ENCODE results near the gene DTX3. TPM values are rescaled to one million over a fixed set of nuclear protein-coding genes. Genes with fewer than 3 reads are reported as not detected.

The DTX3 gene
- total and polyA plus RNA-seq, 5 donors from 2014 or later: 3.4 to 31.2 (median 6.0) TPM

DNA sequence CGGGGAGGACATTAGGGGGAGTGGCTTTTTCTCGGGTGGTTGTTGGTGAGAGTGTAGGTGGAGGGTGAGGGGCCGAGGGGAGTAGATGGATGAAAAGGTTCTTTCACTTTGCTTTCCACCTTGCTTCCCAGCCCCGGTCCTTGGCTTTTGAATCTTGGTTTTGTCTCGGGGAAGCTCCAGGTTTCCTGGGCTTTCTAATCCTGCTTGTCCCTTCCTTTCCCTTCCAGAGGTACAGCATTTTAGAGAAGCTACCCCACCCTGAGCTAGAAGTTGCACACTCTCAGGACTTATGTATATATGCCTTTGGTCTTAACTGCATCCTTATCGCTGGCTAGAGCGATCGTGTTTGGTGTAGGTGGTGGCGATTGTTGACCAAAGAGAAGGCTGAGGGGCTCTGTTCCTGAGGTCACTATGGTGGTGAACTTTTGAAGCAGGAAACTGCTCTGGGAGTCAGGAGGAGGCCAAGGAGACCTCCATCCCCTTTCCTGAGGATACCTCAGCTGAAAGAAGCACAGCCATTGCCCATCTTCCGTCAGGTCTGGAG is 12.8 kb upstream of the DTX3 start:
- Histone ChIP-seq H3K36me3 (ENCODE audit: control insufficient read depth, insufficient read depth, low read length) (peaks cover 31% of the 10 kb centered on the region), H3K9me3 (ENCODE audit: control insufficient read depth in 2 of 2, low read length in 2 of 2) (no peaks in the 10 kb centered on the region), H3K27ac (ENCODE audit: insufficient read depth, low read length, poor library complexity, severe bottlenecking) (peak overlapping the region; percentile 74), H3K27me3 (ENCODE audit: control insufficient read depth, insufficient read depth, low read length) (peaks cover 7% of the 10 kb centered on the region), H3K4me3 (ENCODE audit: low read depth, low read length) (peak overlapping the region; percentile 75), H3K4me1 (ENCODE audit: control insufficient read depth, insufficient read depth, low read length, poor library complexity, severe bottlenecking) (peaks cover 35% of the 10 kb centered on the region)
- peak overlapping the region; percentile 90 to 97 (median 94) for H3K4me3 Mint-ChIP-seq
- no peaks in the 10 kb centered on the region for H3K27me3 Mint-ChIP-seq
- ATAC-seq (ENCODE audit: low read depth in 2 of 2) (no peak), DNase-seq (no peak)
- peaks cover 11% of the 10 kb centered on the region for H3K36me3 Mint-ChIP-seq
- H3K4me1 Mint-ChIP-seq: peaks cover 13 to 35% (median 27%) of the 10 kb centered on the region in 4 donors
- H3K27ac Mint-ChIP-seq: peak overlapping the region; percentile 92 to 96 (median 94)
- H3K9me3 Mint-ChIP-seq: peaks cover 0 to 1% (median 0%) of the 10 kb centered on the region in 7 donors

DNA sequence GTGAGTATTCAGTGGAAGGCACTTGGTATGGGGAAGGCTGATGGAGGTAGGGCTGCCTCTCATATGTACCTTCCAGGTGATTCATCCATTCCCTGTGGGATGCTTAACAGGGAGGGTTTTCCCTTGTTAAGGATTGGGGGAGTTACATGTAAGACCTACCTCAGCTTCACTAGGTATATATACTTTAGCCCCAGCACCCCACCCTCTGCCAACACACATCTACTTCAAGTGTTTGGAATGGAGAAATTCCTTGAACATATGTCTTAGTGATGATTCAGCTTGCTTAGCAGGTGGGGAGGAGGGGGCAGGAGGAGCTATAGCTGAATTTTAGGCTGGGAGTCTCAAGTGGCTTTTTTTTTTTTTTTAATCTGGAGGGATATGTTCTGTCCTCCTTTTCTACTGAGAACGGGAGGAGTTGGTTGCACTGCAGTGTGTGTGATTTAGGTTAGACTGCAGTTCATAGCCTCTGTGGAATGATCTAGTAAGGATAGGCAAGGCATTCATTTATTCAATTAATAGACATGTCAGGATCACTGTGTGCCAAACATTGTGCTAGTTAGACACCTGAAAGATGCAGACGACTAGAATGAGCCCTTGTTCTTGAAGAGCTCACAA is 12.0 kb upstream of the DTX3 start:
- no peak for ATAC-seq (ENCODE audit: low read depth in 2 of 2)
- peak overlapping the region in 2 of 3 donors; percentile 43 to 92 for H3K27ac Mint-ChIP-seq
- Histone ChIP-seq H3K4me3 (ENCODE audit: low read depth, low read length) (peak overlapping the region; percentile 75), H3K27me3 (ENCODE audit: control insufficient read depth, insufficient read depth, low read length) (peaks cover 6% of the 10 kb centered on the region), H3K4me1 (ENCODE audit: control insufficient read depth, insufficient read depth, low read length, poor library complexity, severe bottlenecking) (peaks cover 35% of the 10 kb centered on the region), H3K36me3 (ENCODE audit: control insufficient read depth, insufficient read depth, low read length) (peaks cover 36% of the 10 kb centered on the region), H3K9me3 (ENCODE audit: control insufficient read depth in 2 of 2, low read length in 2 of 2) (no peaks in the 10 kb centered on the region), H3K27ac (ENCODE audit: insufficient read depth, low read length, poor library complexity, severe bottlenecking) (no peak overlapping the region)
- no peak for DNase-seq
- H3K4me3 Mint-ChIP-seq: peak overlapping the region; percentile 90 to 97 (median 94)
- no peaks in the 10 kb centered on the region for H3K27me3 Mint-ChIP-seq
- H3K4me1 Mint-ChIP-seq: peaks cover 13 to 35% (median 28%) of the 10 kb centered on the region in 4 donors
- peaks cover 0 to 1% (median 0%) of the 10 kb centered on the region in 7 donors for H3K9me3 Mint-ChIP-seq
- peaks cover 19% of the 10 kb centered on the region for H3K36me3 Mint-ChIP-seq

DNA sequence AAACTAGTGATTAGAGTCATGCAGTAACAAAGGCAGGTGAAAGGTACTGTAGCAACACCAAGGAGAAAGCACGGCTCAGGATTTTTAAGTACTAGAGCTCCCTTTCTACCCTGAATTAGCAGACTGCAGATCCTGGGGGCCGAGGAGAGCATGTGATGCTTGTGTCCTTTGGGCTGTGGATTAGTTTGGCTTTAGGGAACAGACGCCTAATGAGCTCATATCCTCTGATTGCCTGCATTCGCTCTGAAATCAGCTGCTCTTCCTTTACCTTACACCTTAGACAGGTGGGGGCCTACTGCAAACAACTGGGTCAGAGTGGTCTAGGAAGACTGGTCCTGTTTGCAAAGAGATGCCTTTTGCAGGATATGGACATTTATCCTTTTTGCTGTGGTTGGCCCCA is 11.4 kb upstream of the DTX3 start:
- Histone ChIP-seq H3K4me3 (ENCODE audit: low read depth, low read length) (peak overlapping the region; percentile 75), H3K27me3 (ENCODE audit: control insufficient read depth, insufficient read depth, low read length) (peaks cover under 1% of the 10 kb centered on the region), H3K27ac (ENCODE audit: insufficient read depth, low read length, poor library complexity, severe bottlenecking) (no peak overlapping the region), H3K4me1 (ENCODE audit: control insufficient read depth, insufficient read depth, low read length, poor library complexity, severe bottlenecking) (peaks cover 35% of the 10 kb centered on the region), H3K9me3 (ENCODE audit: control insufficient read depth in 2 of 2, low read length in 2 of 2) (no peaks in the 10 kb centered on the region), H3K36me3 (ENCODE audit: control insufficient read depth, insufficient read depth, low read length) (peaks cover 39% of the 10 kb centered on the region)
- peaks cover 22% of the 10 kb centered on the region for H3K36me3 Mint-ChIP-seq
- H3K4me1 Mint-ChIP-seq: peaks cover 13 to 35% (median 28%) of the 10 kb centered on the region in 4 donors
- H3K27ac Mint-ChIP-seq: no peak overlapping the region
- DNase-seq (no peak), ATAC-seq (ENCODE audit: low read depth in 2 of 2) (no peak)
- H3K27me3 Mint-ChIP-seq: no peaks in the 10 kb centered on the region
- H3K9me3 Mint-ChIP-seq: peaks cover 0 to 1% (median 0%) of the 10 kb centered on the region in 7 donors
- H3K4me3 Mint-ChIP-seq: peak overlapping the region in 3 of 4 donors; percentile 11 to 97 (median 94)

DNA sequence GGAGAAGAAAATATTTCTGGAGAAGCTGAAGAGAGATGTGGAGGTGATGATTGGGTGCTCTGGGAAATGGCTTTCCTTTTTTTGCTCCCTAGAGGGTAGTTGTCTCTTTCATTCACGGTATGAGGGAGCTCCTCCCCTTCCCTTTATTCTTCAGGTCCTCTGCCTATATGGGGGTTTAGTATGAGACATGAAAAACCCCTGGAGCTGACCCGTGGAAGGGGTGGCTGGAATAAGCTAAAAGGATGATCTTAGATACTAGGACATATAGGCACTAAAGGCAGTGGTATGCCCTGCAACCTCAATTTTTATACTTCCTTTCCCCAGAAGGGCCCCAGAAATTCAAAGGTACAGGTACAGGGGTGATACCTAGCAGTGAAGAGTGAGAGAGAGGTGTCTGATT is 4.2 kb upstream of the DTX3 start:
- Histone ChIP-seq H3K4me3 (ENCODE audit: low read depth, low read length) (no peak overlapping the region), H3K27ac (ENCODE audit: insufficient read depth, low read length, poor library complexity, severe bottlenecking) (no peak overlapping the region), H3K36me3 (ENCODE audit: control insufficient read depth, insufficient read depth, low read length) (peaks cover 64% of the 10 kb centered on the region), H3K9me3 (ENCODE audit: control insufficient read depth in 2 of 2, low read length in 2 of 2) (no peaks in the 10 kb centered on the region), H3K4me1 (ENCODE audit: control insufficient read depth, insufficient read depth, low read length, poor library complexity, severe bottlenecking) (peaks cover 14% of the 10 kb centered on the region), H3K27me3 (ENCODE audit: control insufficient read depth, insufficient read depth, low read length) (no peaks in the 10 kb centered on the region)
- Mint-ChIP-seq H3K4me1 (peaks cover 0 to 25% (median 6%) of the 10 kb centered on the region in 4 donors), H3K9me3 (no peaks in the 10 kb centered on the region), H3K27me3 (no peaks in the 10 kb centered on the region), H3K4me3 (peak overlapping the region in 2 of 4 donors; percentile 24 to 86), H3K36me3 (peaks cover 62% of the 10 kb centered on the region), H3K27ac (no peak overlapping the region)
- no peak for DNase-seq
- ATAC-seq (ENCODE audit: low read depth in 2 of 2): no peak

DNA sequence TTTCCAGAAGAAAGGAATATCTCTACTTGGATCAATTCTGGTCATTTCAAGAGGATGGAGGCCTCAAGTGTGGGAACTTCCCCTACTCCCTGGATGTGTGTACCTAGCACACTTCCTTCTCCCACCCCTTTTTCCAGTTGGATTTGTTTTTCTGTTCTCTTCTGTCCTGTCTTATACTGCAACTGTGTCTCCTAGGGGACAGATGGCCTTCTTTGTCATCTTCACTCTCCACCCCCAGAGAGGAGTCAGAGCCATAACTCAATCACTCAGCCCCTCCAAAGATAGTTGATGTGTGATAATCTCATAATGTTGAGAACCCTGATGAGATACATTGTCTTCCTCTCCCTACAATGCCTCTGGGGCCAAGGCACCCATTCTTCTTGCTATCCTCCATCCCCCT is 2.1 kb upstream of the DTX3 start:
- Mint-ChIP-seq H3K4me3 (peak overlapping the region in 2 of 4 donors; percentile 8 to 88), H3K27ac (peak overlapping the region in 1 of 3 donors; percentile 45)
- H3K27ac ChIP-seq (ENCODE audit: insufficient read depth, low read length, poor library complexity, severe bottlenecking): no peak overlapping the region

DNA sequence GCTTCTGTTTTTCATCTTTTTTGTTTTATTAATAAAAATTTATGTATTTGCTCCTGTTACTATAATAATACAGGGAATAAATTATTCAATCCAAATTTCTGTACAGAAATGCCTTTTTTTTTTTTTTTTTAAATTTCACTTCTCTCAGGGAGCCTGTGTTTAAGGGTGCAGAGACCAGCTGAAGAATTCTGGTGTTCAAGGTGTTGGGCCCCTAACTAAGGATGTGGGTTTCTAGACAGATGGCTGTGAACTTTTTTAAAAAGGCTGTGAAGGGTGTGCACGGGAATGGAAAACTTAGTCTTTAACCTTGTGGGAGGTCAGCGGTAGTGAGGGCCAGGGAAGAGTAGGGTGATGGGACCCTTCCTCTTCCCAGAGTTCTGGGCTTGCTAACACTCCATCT is 1.3 kb upstream of the DTX3 start:
- no peak for ATAC-seq (ENCODE audit: low read depth in 2 of 2)
- no peak for DNase-seq
- peaks cover 15% of the 10 kb centered on the region for H3K4me1 ChIP-seq (ENCODE audit: control insufficient read depth, insufficient read depth, low read length, poor library complexity, severe bottlenecking)
- H3K27me3 ChIP-seq (ENCODE audit: control insufficient read depth, insufficient read depth, low read length): no peaks in the 10 kb centered on the region
- peaks cover 42% of the 10 kb centered on the region for H3K36me3 ChIP-seq (ENCODE audit: control insufficient read depth, insufficient read depth, low read length)
- H3K27ac ChIP-seq (ENCODE audit: insufficient read depth, low read length, poor library complexity, severe bottlenecking): no peak overlapping the region
- H3K9me3 Mint-ChIP-seq: no peaks in the 10 kb centered on the region
- H3K27me3 Mint-ChIP-seq: no peaks in the 10 kb centered on the region
- H3K9me3 ChIP-seq (ENCODE audit: control insufficient read depth in 2 of 2, low read length in 2 of 2): no peaks in the 10 kb centered on the region
- peak overlapping the region; percentile 86 to 90 (median 88) for H3K4me3 Mint-ChIP-seq
- H3K36me3 Mint-ChIP-seq: peaks cover 49% of the 10 kb centered on the region
- H3K4me3 ChIP-seq (ENCODE audit: low read depth, low read length): no peak overlapping the region
- peaks cover 0 to 34% (median 7%) of the 10 kb centered on the region in 4 donors for H3K4me1 Mint-ChIP-seq
- H3K27ac Mint-ChIP-seq: peak overlapping the region in 2 of 3 donors; percentile 57 to 77

More for the DNA sequence above, 2.1 kb upstream of the DTX3 start:
- Histone ChIP-seq H3K4me3 (ENCODE audit: low read depth, low read length) (no peak overlapping the region), H3K4me1 (ENCODE audit: control insufficient read depth, insufficient read depth, low read length, poor library complexity, severe bottlenecking) (peaks cover 15% of the 10 kb centered on the region), H3K9me3 (ENCODE audit: control insufficient read depth in 2 of 2, low read length in 2 of 2) (no peaks in the 10 kb centered on the region), H3K27me3 (ENCODE audit: control insufficient read depth, insufficient read depth, low read length) (no peaks in the 10 kb centered on the region), H3K36me3 (ENCODE audit: control insufficient read depth, insufficient read depth, low read length) (peaks cover 46% of the 10 kb centered on the region)
- Mint-ChIP-seq H3K27me3 (no peaks in the 10 kb centered on the region), H3K4me1 (peaks cover 0 to 30% (median 7%) of the 10 kb centered on the region in 4 donors), H3K36me3 (peaks cover 49% of the 10 kb centered on the region), H3K9me3 (no peaks in the 10 kb centered on the region)
- no peak for DNase-seq
- no peak for ATAC-seq (ENCODE audit: low read depth in 2 of 2)

DNA sequence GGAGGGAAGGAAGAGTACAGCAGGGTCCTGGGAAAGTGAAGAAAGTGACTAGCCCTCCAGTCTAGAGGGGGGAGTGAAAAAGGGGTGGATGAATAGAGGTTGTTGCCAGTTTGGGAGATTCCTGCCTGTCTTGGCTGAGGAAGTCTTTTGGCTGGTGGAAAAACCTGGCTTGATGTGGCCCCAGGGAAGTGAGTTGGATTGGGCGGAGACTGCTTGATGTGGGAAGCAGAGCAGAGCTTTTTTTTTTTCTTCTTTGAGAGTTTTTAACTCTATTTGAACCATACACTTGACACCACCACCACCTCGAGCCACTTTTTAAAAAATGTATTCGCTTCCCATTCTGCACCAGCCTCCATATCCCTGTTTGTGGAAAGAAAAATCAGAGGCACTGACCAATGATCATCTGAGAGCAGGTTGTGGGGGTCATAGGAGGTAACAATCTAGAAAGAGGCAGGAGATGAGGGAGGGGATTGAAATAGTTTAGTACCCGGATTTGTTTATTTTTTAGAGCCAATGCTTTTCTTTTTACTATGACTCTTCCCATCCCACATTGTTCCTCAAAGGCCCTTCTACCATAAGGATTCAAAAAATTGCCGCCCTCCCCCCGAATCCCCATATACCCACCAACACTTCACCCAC is 690 bp upstream of the DTX3 start:
- Histone ChIP-seq H3K4me3 (ENCODE audit: low read depth, low read length) (peak overlapping the region; percentile 61), H3K36me3 (ENCODE audit: control insufficient read depth, insufficient read depth, low read length) (peaks cover 41% of the 10 kb centered on the region), H3K27ac (ENCODE audit: insufficient read depth, low read length, poor library complexity, severe bottlenecking) (peak overlapping the region; percentile 28), H3K4me1 (ENCODE audit: control insufficient read depth, insufficient read depth, low read length, poor library complexity, severe bottlenecking) (peaks cover 15% of the 10 kb centered on the region), H3K9me3 (ENCODE audit: control insufficient read depth in 2 of 2, low read length in 2 of 2) (no peaks in the 10 kb centered on the region), H3K27me3 (ENCODE audit: control insufficient read depth, insufficient read depth, low read length) (no peaks in the 10 kb centered on the region)
- ATAC-seq (ENCODE audit: low read depth in 2 of 2): no peak
- Mint-ChIP-seq H3K9me3 (no peaks in the 10 kb centered on the region), H3K36me3 (peaks cover 44% of the 10 kb centered on the region), H3K27me3 (no peaks in the 10 kb centered on the region), H3K27ac (peak overlapping the region; percentile 57 to 77 (median 71)), H3K4me1 (peaks cover 0 to 34% (median 7%) of the 10 kb centered on the region in 4 donors), H3K4me3 (peak overlapping the region; percentile 86 to 90 (median 88))
- DNase-seq: no peak

Measured in CD4-positive, CD25-positive, alpha-beta regulatory T cell (primary cell).